Measurements from ENCODE around the gene KRT20. TPM values are rescaled to one million over a fixed set of nuclear protein-coding genes. Genes with fewer than 3 reads are reported as not detected.

The KRT20 gene
- total RNA-seq, 5 donors from 2014 or later (not counting 1 experiment from before 2014, with no cell fraction given) = 0.47 TPM; not detected in 4

DNA sequence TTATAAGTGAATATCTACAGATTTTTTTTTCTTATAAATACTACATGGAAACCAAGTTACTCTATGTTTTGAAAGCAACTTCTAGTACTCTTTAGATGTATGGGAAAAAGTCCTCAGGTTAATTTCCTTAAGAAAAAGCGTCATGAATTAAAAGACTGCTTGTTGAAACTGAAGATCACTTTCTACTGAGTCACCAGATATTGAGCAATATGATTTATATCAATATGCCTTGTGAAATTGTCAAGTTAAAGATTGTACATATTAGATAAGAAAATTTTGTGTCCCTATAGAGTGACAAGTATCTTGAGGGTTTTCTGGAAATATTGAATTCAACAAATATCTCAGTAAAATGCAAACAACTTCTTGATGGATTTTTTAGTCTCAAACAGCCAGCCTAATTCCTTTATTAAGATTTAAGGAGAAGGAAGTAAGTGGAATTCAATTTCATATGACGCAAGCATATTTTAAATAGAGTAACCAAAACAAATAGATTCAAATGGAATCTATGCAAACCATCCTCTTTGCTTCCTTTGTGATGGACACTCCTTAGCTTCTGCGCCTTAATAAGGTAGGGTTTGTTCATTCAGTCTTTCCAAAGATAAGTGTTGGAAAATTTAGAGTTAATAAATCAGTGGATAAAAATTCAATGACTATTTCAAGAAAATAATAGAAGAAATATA, 34.6 kb downstream of the KRT20 start:
- ChIA-PET POLR2A (no interaction called here), CTCF (no interaction called here)
- H3K27me3 Mint-ChIP-seq = peaks cover 32 to 45% of the 10 kb centered on the region in 2 donors
- Histone ChIP-seq H3K27ac (ENCODE audit: low read length) (no peak overlapping the region), H3K9me3 (no peaks in the 10 kb centered on the region), H3K4me3 (ENCODE audit: control insufficient read depth in 1 of 2, extremely low read depth in 1 of 2, low read length in 1 of 2) (no peak overlapping the region), H3K4me1 (ENCODE audit: control insufficient read depth in 1 of 2, extremely low read depth in 1 of 2, insufficient read depth in 2 of 2, low read length in 2 of 2) (no peaks in the 10 kb centered on the region), H3K27me3 (replicated peaks in 1 of 2; ENCODE audit: control insufficient read depth in 2 of 2, extremely low read depth in 1 of 2, insufficient read depth in 2 of 2, low read length in 1 of 2) (peaks cover 3 to 14% of the 10 kb centered on the region in 2 experiments), H3K36me3 (ENCODE audit: control insufficient read depth in 2 of 2, extremely low read depth in 1 of 2, insufficient read depth in 1 of 2, low read length in 1 of 2) (no peaks in the 10 kb centered on the region)
- no peak overlapping the region for H3K4me3 Mint-ChIP-seq
- no peak for DNase-seq
- no peak for ATAC-seq (replicated peaks in 1 of 4)
- H3K36me3 Mint-ChIP-seq = no peaks in the 10 kb centered on the region
- WGBS (ENCODE audit: insufficient coverage) = no CpG with 5 or more reads among the region's 3 CpGs
- H3K27ac Mint-ChIP-seq = no peak overlapping the region
- no peaks in the 10 kb centered on the region for H3K9me3 Mint-ChIP-seq
- peaks cover 0 to 2% (median 0%) of the 10 kb centered on the region in 3 donors for H3K4me1 Mint-ChIP-seq

DNA sequence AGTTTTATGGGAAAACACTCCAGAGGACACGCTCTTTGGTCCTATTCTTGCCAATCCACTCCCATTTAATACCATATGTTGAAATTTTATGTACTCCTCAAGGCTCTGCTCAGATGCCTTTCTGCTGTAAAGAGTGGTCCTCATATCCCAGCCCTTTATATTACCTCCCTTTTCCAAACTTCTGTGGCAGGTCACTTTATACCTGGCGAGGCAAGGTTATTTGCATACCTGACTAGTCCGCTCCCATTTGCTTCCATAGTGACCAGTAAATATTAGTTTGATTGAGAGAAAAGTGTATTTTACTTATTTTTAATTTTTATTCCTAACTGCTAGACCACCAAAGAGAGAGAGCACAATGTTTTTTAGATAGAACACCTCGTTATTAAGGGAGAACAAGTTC, 35.3 kb downstream of the KRT20 start:
- CTCF ChIA-PET = no interaction called here
- Mint-ChIP-seq H3K4me1 (peaks cover 0 to 2% (median 0%) of the 10 kb centered on the region in 3 donors), H3K27me3 (peaks cover 35 to 52% of the 10 kb centered on the region in 2 donors), H3K4me3 (no peak overlapping the region), H3K9me3 (no peaks in the 10 kb centered on the region), H3K27ac (no peak overlapping the region), H3K36me3 (no peaks in the 10 kb centered on the region)
- no peak overlapping the region for H3K4me3 ChIP-seq (ENCODE audit: control insufficient read depth in 1 of 2, extremely low read depth in 1 of 2, low read length in 1 of 2)
- DNase-seq (no peak), ATAC-seq (replicated peaks in 1 of 4) (no peak)
- POLR2A ChIA-PET = no interaction called here
- WGBS (ENCODE audit: insufficient coverage) = no CpG with 5 or more reads among the region's 4 CpGs
- no peaks in the 10 kb centered on the region for H3K36me3 ChIP-seq (ENCODE audit: control insufficient read depth in 2 of 2, extremely low read depth in 1 of 2, insufficient read depth in 1 of 2, low read length in 1 of 2)
- H3K9me3 ChIP-seq = no peaks in the 10 kb centered on the region
- H3K27ac ChIP-seq (ENCODE audit: low read length) = no peak overlapping the region
- H3K4me1 ChIP-seq (ENCODE audit: control insufficient read depth in 1 of 2, extremely low read depth in 1 of 2, insufficient read depth in 2 of 2, low read length in 2 of 2) = no peaks in the 10 kb centered on the region
- H3K27me3 ChIP-seq (replicated peaks in 1 of 2; ENCODE audit: control insufficient read depth in 2 of 2, extremely low read depth in 1 of 2, insufficient read depth in 2 of 2, low read length in 1 of 2) = peaks cover 3 to 13% of the 10 kb centered on the region in 2 experiments

DNA sequence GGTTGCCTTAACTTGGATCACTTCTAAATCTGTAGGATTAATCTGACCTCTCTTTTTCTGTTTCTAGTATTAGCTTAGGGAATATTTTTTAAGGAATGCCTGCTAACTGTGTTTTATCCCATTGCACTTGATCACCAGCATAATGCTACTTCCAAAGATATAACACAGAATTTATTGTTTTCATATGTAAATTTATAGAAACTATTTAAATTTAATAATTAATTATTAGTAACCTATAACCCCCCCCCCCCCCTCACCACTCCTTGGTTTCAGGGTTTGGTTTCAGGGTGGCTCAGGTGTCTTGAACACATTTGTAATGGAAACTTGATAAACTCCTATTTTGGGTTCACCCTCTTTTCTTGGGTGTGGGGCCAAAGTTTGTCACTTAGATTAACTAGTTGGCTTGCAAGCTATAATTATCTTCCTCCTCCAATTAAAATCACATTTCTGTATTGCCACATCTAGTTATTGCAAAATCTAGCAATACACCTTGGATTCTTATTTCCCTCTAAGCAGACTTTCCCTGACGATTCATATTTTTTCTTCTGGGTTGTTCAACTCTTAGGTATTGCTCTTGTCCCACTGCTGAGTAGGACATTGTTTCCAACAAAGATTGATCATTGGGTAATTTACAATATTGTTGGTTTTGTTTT, 36.3 kb downstream of the KRT20 start:
- ATAC-seq (replicated peaks in 1 of 4) (no peak), DNase-seq (no peak)
- Mint-ChIP-seq H3K9me3 (no peaks in the 10 kb centered on the region), H3K27ac (no peak overlapping the region), H3K27me3 (peaks cover 42 to 53% of the 10 kb centered on the region in 2 donors), H3K36me3 (no peaks in the 10 kb centered on the region), H3K4me1 (no peaks in the 10 kb centered on the region), H3K4me3 (no peak overlapping the region)
- Histone ChIP-seq H3K27me3 (replicated peaks in 1 of 2; ENCODE audit: control insufficient read depth in 2 of 2, extremely low read depth in 1 of 2, insufficient read depth in 2 of 2, low read length in 1 of 2) (peaks cover 3 to 10% of the 10 kb centered on the region in 2 experiments), H3K36me3 (ENCODE audit: control insufficient read depth in 2 of 2, extremely low read depth in 1 of 2, insufficient read depth in 1 of 2, low read length in 1 of 2) (no peaks in the 10 kb centered on the region), H3K9me3 (no peaks in the 10 kb centered on the region), H3K27ac (ENCODE audit: low read length) (no peak overlapping the region), H3K4me1 (ENCODE audit: control insufficient read depth in 1 of 2, extremely low read depth in 1 of 2, insufficient read depth in 2 of 2, low read length in 2 of 2) (no peaks in the 10 kb centered on the region), H3K4me3 (ENCODE audit: control insufficient read depth in 1 of 2, extremely low read depth in 1 of 2, low read length in 1 of 2) (no peak overlapping the region)
- no CpG with 5 or more reads among the region's 1 CpG for WGBS (ENCODE audit: insufficient coverage)
- ChIA-PET POLR2A (no interaction called here), CTCF (interaction anchor here in 1 of 2 donors (1.0 kb wide), 1 partner anchor 814 kb away, joined by 4 read pairs; no protein-coding TSS in a partner anchor)

DNA sequence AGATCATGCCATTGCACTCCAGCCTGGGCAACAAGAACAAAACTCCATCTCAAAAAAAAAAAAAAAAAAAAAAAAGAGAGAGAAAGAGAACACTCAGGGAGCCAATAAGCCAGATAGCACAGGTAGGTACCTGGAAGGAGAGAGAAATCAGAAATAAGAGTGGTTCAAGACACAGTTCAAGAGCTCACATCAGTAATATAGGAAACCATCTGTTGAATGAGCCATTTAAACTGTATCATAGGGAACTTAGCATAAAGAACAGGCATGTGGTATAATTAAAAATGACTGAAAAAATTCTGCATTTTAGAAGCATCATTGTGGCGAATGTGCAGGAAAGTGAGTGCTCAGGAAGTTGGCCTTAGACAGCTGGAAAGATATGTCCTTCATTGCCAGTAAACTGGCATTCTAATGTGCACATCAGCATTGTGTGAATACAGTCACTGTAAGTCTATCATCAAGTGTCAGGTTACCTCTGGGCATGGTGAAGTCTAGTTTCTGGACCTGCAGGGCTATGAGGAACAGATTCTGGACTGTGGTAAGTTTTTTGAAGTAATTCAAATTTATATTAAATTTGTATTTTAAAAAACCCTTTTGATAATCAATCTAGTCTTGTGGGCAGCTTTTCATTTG, 38.4 kb downstream of the KRT20 start:
- no peaks in the 10 kb centered on the region for H3K36me3 Mint-ChIP-seq
- POLR2A ChIA-PET = no interaction called here
- H3K27ac Mint-ChIP-seq = no peak overlapping the region
- no peaks in the 10 kb centered on the region for H3K9me3 ChIP-seq
- DNase-seq (no peak), ATAC-seq (replicated peaks in 1 of 4) (no peak)
- H3K36me3 ChIP-seq (ENCODE audit: control insufficient read depth in 2 of 2, extremely low read depth in 1 of 2, insufficient read depth in 1 of 2, low read length in 1 of 2) = no peaks in the 10 kb centered on the region
- H3K4me3 Mint-ChIP-seq = no peak overlapping the region
- H3K27me3 Mint-ChIP-seq = peaks cover 46 to 49% of the 10 kb centered on the region in 2 donors
- no peaks in the 10 kb centered on the region for H3K4me1 ChIP-seq (ENCODE audit: control insufficient read depth in 1 of 2, extremely low read depth in 1 of 2, insufficient read depth in 2 of 2, low read length in 2 of 2)
- H3K4me3 ChIP-seq (ENCODE audit: control insufficient read depth in 1 of 2, extremely low read depth in 1 of 2, low read length in 1 of 2) = no peak overlapping the region
- peaks cover 7 to 10% of the 10 kb centered on the region in 2 experiments for H3K27me3 ChIP-seq (replicated peaks in 1 of 2; ENCODE audit: control insufficient read depth in 2 of 2, extremely low read depth in 1 of 2, insufficient read depth in 2 of 2, low read length in 1 of 2)
- no peaks in the 10 kb centered on the region for H3K9me3 Mint-ChIP-seq
- H3K4me1 Mint-ChIP-seq = no peaks in the 10 kb centered on the region
- no peak overlapping the region for H3K27ac ChIP-seq (ENCODE audit: low read length)
- CTCF ChIA-PET = interaction anchor here in 1 of 2 donors (1.0 kb wide), 1 partner anchor 816 kb away, joined by 3 read pairs; no protein-coding TSS in a partner anchor
- WGBS (ENCODE audit: insufficient coverage) = 60% methylated on average over 1 of the region's 1 CpG

DNA sequence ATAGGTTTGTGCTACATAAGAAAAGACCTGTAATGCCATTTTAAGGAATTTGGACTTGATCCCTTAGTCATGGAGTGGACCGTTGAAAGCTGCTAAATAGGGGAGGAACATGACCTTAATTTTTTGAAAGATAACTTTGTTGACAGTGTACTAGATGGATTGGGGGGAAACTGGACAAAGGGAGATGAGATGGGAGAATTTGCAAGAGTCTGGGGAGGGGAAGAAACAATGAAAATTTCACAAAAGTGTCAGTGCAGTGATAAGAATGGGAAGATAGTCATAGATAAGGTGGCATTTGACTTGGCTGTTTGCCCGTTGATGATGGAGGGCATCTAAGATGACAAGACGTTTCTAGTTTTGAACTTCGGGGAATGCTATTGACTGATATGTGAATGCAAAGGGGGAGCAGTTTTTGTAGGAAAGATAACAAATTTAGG, 40.4 kb downstream of the KRT20 start:
- Mint-ChIP-seq H3K9me3 (no peaks in the 10 kb centered on the region), H3K4me3 (no peak overlapping the region), H3K36me3 (no peaks in the 10 kb centered on the region), H3K27me3 (peaks cover 41 to 45% of the 10 kb centered on the region in 2 donors), H3K27ac (no peak overlapping the region), H3K4me1 (no peaks in the 10 kb centered on the region)
- DNase-seq (no peak), ATAC-seq (replicated peaks in 1 of 4) (no peak)
- CTCF ChIA-PET = interaction anchor here in 1 of 2 donors (0.5 kb wide), 1 partner anchor 759 kb away, joined by 3 read pairs; no protein-coding TSS in a partner anchor
- no peaks in the 10 kb centered on the region for H3K9me3 ChIP-seq
- peaks cover 4 to 7% of the 10 kb centered on the region in 2 experiments for H3K27me3 ChIP-seq (replicated peaks in 1 of 2; ENCODE audit: control insufficient read depth in 2 of 2, extremely low read depth in 1 of 2, insufficient read depth in 2 of 2, low read length in 1 of 2)
- POLR2A ChIA-PET = no interaction called here
- WGBS (ENCODE audit: insufficient coverage) = 93% methylated on average over 4 of the region's 4 CpGs
- H3K27ac ChIP-seq (ENCODE audit: low read length) = no peak overlapping the region
- no peak overlapping the region for H3K4me3 ChIP-seq (ENCODE audit: control insufficient read depth in 1 of 2, extremely low read depth in 1 of 2, low read length in 1 of 2)
- no peaks in the 10 kb centered on the region for H3K4me1 ChIP-seq (ENCODE audit: control insufficient read depth in 1 of 2, extremely low read depth in 1 of 2, insufficient read depth in 2 of 2, low read length in 2 of 2)
- no peaks in the 10 kb centered on the region for H3K36me3 ChIP-seq (ENCODE audit: control insufficient read depth in 2 of 2, extremely low read depth in 1 of 2, insufficient read depth in 1 of 2, low read length in 1 of 2)

DNA sequence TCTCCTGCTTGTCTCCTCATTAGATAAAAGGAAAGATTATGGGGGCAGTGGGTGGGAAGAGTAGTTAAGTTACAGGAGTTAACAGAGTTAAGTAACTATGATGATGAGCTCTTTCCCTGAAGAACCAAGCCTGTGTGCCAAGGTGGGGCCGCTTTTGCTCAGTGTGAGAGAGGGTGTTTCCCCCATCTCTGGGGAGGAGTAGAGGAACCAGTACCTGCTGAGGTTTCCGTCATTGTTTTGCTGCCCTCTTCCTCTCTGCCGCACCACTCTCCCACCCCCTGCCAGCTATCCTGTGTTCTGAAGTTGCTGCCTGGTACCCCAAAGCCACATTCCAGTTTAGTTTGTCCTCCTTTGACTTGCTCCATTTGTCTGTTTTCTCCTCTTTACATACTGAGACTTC, 41.8 kb downstream of the KRT20 start:
- H3K4me3 Mint-ChIP-seq = no peak overlapping the region
- H3K4me1 Mint-ChIP-seq = no peaks in the 10 kb centered on the region
- ATAC-seq (replicated peaks in 1 of 4) (no peak), DNase-seq (no peak)
- no peaks in the 10 kb centered on the region for H3K36me3 ChIP-seq (ENCODE audit: control insufficient read depth in 2 of 2, extremely low read depth in 1 of 2, insufficient read depth in 1 of 2, low read length in 1 of 2)
- H3K27me3 Mint-ChIP-seq = peaks cover 40 to 42% of the 10 kb centered on the region in 2 donors
- H3K27ac Mint-ChIP-seq = no peak overlapping the region
- H3K9me3 Mint-ChIP-seq = no peaks in the 10 kb centered on the region
- ChIA-PET CTCF (interaction anchor here in 1 of 2 donors (0.5 to 1.2 kb wide), 2 partner anchors 24 to 959 kb away, joined by 3 to 4 read pairs; no protein-coding TSS in a partner anchor), POLR2A (no interaction called here)
- H3K9me3 ChIP-seq = no peaks in the 10 kb centered on the region
- H3K27me3 ChIP-seq (replicated peaks in 1 of 2; ENCODE audit: control insufficient read depth in 2 of 2, extremely low read depth in 1 of 2, insufficient read depth in 2 of 2, low read length in 1 of 2) = peaks cover 2 to 7% of the 10 kb centered on the region in 2 experiments
- no peaks in the 10 kb centered on the region for H3K36me3 Mint-ChIP-seq
- no peaks in the 10 kb centered on the region for H3K4me1 ChIP-seq (ENCODE audit: control insufficient read depth in 1 of 2, extremely low read depth in 1 of 2, insufficient read depth in 2 of 2, low read length in 2 of 2)
- no peak overlapping the region for H3K4me3 ChIP-seq (ENCODE audit: control insufficient read depth in 1 of 2, extremely low read depth in 1 of 2, low read length in 1 of 2)
- no peak overlapping the region for H3K27ac ChIP-seq (ENCODE audit: low read length)
- WGBS (ENCODE audit: insufficient coverage) = no CpG with 5 or more reads among the region's 3 CpGs
